Measurements from ENCODE around the gene PAFAH1B1.
"Not testable (repeated sequence)": the region's sequence is repeated elsewhere in the genome, so short reads cannot be mapped to it uniquely, and the experiment has no call there.

The PAFAH1B1 gene

DNA sequence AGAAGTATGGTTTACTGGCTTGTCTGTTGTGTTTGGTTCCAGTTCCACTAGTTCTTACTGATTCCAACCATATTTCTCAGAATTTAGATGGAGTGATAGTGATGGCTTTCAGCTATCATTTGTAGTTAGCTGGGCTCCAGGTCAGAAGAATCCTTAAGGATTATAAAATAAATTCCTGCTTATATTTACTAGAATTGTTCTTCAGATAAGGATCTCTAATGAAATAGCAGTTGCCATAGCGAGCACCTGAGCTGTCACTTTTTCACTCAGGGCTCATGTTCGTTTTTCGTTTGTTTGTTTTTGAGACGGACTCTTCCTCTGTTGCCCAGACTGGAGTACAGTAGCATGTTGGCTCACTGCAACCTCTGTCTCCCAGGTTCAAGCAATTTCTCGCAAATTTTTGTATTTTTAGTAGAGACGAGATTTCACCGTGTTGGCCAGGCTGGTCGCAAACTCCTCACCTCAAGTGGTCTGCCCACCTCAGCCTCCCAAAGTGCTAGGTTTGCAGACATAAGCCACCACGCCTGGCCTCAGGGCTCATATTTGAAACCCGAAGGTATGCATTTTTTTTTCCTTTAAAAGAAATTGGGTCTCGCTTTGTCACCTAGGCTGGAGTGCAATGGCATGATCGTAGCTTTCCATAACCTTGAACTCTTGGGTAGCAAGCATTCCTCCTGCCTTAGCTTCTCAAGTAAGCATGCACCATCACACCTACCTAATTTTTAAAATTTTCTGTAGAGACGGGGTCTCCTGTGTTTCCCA lies 42.9 kb downstream of the PAFAH1B1 start:
- DNase-seq = no peak
- in situ Hi-C loops (cut with HindIII; ENCODE audit: low pct_ligation_motif_present, low sequenced_read_pairs) = no loop called here
- H3K27me3 ChIP-seq (replicated peaks) = no peaks in the 10 kb centered on the region
- TF ChIP-seq, protein P1, sequence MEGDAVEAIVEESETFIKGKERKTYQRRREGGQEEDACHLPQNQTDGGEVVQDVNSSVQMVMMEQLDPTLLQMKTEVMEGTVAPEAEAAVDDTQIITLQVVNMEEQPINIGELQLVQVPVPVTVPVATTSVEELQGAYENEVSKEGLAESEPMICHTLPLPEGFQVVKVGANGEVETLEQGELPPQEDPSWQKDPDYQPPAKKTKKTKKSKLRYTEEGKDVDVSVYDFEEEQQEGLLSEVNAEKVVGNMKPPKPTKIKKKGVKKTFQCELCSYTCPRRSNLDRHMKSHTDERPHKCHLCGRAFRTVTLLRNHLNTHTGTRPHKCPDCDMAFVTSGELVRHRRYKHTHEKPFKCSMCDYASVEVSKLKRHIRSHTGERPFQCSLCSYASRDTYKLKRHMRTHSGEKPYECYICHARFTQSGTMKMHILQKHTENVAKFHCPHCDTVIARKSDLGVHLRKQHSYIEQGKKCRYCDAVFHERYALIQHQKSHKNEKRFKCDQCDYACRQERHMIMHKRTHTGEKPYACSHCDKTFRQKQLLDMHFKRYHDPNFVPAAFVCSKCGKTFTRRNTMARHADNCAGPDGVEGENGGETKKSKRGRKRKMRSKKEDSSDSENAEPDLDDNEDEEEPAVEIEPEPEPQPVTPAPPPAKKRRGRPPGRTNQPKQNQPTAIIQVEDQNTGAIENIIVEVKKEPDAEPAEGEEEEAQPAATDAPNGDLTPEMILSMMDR (IDR thresholded peaks at IDR 0.05; ENCODE audit: low read depth, low read length, missing control alignments) = no peak
- H3K27ac ChIP-seq = no peak overlapping the region
- peaks cover 18% of the 10 kb centered on the region for H3K36me3 ChIP-seq (replicated peaks)
- H3K4me3 ChIP-seq (ENCODE audit: low read depth, low read length) = no peak overlapping the region

GRCh38 chr17:2637422-2637821 lies 44.0 kb downstream of the PAFAH1B1 start:
- no peak overlapping the region for H3K27ac ChIP-seq
- H3K36me3 ChIP-seq (replicated peaks) = peaks cover 21% of the 10 kb centered on the region
- H3K4me3 ChIP-seq (ENCODE audit: low read depth, low read length) = no peak overlapping the region
- H3K27me3 ChIP-seq (replicated peaks) = no peaks in the 10 kb centered on the region
- TF ChIP-seq, protein P1 (IDR thresholded peaks at IDR 0.05; ENCODE audit: low read depth, low read length, missing control alignments) = no peak
- no peak for DNase-seq
- in situ Hi-C loops (cut with HindIII; ENCODE audit: low pct_ligation_motif_present, low sequenced_read_pairs) = no loop called here

GRCh38 chr17:2644971-2645370 lies 51.5 kb downstream of the PAFAH1B1 start:
- TF ChIP-seq, protein P1 (IDR thresholded peaks at IDR 0.05; ENCODE audit: low read depth, low read length, missing control alignments) = no peak
- no peak overlapping the region for H3K4me3 ChIP-seq (ENCODE audit: low read depth, low read length)
- DNase-seq = no peak
- in situ Hi-C loops (cut with HindIII; ENCODE audit: low pct_ligation_motif_present, low sequenced_read_pairs) = no loop called here
- peaks cover 8% of the 10 kb centered on the region for H3K36me3 ChIP-seq (replicated peaks)
- H3K27ac ChIP-seq = no peak overlapping the region
- H3K27me3 ChIP-seq (replicated peaks) = no peaks in the 10 kb centered on the region

GRCh38 chr17:2647957-2648356 lies 54.5 kb downstream of the PAFAH1B1 start:
- in situ Hi-C loops (cut with HindIII; ENCODE audit: low pct_ligation_motif_present, low sequenced_read_pairs) = no loop called here
- H3K4me3 ChIP-seq (ENCODE audit: low read depth, low read length) = no peak overlapping the region
- TF ChIP-seq, protein P1 (IDR thresholded peaks at IDR 0.05; ENCODE audit: low read depth, low read length, missing control alignments) = no peak
- peaks cover 9% of the 10 kb centered on the region for H3K36me3 ChIP-seq (replicated peaks)
- no peak for DNase-seq
- no peaks in the 10 kb centered on the region for H3K27me3 ChIP-seq (replicated peaks)
- H3K27ac ChIP-seq = no peak overlapping the region

- H3K27ac ChIP-seq = no peak overlapping the region
- TF ChIP-seq, protein P1 (IDR thresholded peaks at IDR 0.05; ENCODE audit: low read depth, low read length, missing control alignments) = no peak
- H3K27me3 ChIP-seq (replicated peaks) = no peaks in the 10 kb centered on the region
- DNase-seq = no peak
- H3K4me3 ChIP-seq (ENCODE audit: low read depth, low read length) = no peak overlapping the region
- H3K36me3 ChIP-seq (replicated peaks) = peaks cover 9% of the 10 kb centered on the region
- in situ Hi-C loops (cut with HindIII; ENCODE audit: low pct_ligation_motif_present, low sequenced_read_pairs) = no loop called here
Measured at GRCh38 chr17:2649191-2649590, 55.7 kb downstream of the PAFAH1B1 start.

DNA sequence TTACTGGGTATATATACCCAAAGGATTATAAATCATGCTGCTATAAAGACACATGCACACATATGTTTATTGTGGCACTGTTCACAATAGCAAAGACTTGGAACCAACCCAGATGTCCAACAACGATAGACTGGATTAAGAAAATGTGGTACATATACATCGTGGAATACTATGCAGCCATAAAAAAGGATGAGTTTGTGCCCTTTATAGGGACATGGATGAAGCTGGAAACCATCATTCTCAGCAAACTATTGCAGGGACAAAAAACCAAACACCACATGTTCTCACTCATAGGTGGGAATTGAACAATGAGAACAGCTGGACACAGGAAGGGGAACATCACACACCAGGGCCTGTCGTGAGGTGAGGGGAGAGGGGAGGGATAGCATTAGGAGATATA lies 59.5 kb downstream of the PAFAH1B1 start:
- H3K4me3 ChIP-seq (ENCODE audit: low read depth, low read length); in situ Hi-C loops (cut with HindIII; ENCODE audit: low pct_ligation_motif_present, low sequenced_read_pairs); H3K27ac ChIP-seq; H3K36me3 ChIP-seq (replicated peaks); H3K27me3 ChIP-seq (replicated peaks); DNase-seq: not testable (repeated sequence)
